Stimulated activated CD8-positive, alpha-beta memory T cell treated with anti-CD3 and anti-CD28 coated beads, Interleukin-15, amount 100 ng/mL, for 24 hours (primary cell): Measurements from ENCODE around the gene KHDRBS2.

Source experiments
- DNase-seq: peaks from one replicate; pipeline ENCODE4 v3.0.0-alpha.2; 2020; ENCODE audit warnings: low read depth

KHDRBS2 gene

GRCh38 chr6:62175195-62175594 lies 110.8 kb downstream of the KHDRBS2 start:
- no peak for DNase-seq

GRCh38 chr6:62174548-62174947 lies 111.5 kb downstream of the KHDRBS2 start:
- no peak for DNase-seq

DNA sequence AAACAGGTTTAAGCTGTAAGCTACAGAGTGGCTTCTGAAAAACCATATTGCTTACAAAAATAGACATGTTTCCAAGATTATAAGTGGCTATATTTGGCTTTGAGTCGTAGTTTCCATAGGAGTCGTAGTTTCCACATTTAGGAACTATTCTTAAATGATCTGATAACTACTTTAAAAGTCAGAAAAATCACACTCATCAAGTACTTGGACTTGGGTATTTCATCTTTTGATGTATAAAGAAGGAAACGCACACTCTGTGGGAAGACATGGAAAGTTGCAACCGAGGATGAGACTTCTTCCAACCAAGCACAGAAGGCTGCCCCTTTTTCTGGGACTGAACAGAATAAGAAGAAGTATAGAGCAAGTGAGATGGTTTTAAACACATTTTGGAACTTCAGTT lies 118.3 kb downstream of the KHDRBS2 start:
- no peak for DNase-seq

DNA sequence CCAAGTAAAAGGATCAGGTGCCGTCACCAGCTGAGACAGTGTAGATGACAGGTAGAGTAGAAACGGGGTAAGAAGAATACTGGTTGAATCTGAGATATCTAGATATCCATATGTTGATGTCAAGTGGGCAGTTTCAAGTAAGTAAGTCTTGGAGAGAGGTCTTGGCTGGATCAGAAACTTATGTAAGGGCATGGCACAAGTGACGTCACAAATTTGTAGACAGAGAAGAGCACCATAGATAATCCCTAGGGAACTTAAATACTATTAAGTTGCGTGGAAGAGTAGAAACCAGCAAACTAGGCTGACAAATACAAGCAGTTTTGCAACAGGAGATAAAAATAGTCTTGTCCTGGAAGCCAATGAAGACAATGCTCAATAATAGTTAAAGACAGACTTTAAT lies 123.2 kb downstream of the KHDRBS2 start:
- DNase-seq: no peak

- no peak for DNase-seq
Observed at GRCh38 chr6:62152796-62153195, 133.2 kb downstream of the KHDRBS2 start.

- DNase-seq: no peak
Observed at GRCh38 chr6:62150048-62150663, 135.9 kb downstream of the KHDRBS2 start.

DNA sequence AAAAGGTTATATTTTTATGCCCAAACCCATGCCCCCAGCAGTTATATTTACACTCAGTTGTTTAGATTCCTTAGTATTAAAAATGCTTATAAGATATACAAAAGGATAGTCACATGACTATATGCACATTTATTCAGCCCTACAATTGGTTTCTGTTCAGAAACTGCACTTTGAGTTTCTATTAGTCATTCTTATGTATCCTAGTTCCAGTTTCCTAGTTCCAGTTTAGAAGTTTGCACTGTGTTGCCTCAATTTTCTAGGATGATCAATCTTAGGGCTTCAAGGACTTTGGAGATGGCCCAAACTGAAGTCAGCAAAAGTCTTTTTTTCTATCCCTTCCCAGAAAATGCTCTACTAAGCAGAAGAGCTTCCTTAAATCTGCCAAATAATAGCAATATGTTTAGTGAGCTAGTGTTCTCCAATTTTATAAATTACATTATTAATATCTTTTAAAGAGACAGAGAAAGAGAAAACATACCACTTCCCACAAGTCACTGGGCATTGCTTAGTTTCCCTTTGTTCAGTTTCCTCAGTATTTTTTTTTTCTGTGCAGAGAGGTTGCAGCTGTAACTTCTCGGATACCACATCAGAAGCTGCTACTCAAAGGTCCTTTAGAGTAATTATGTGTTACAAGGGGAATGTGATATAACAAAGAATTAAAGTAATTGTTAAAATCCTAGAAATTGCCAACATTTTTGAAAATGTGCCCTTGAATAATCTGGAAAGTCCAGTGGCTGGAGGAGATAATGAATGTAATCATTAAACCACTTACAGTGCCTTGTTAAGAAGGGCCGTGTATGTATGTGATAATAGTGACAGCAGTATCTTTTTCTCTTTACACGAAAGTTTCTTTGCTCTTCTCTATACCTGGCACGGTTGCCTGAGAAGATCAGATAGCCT lies 138.8 kb downstream of the KHDRBS2 start:
- DNase-seq: no peak

DNA sequence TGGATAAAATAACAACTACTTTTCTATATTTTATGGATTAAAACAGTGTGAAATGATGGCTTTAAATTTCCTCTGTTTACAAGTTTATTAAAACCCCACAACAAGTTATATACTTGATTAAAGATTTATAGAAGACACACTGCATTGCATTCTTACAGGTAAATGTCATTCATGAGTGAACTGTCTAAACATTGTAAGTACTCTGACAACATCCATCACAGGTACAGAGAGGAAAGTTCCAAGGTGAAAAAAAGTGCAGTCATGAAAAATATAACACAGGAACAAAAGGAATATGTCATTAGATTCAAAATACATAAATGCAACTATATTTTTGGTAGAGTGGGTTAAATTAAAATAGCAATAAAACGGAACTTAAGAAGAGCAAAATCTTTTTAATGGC lies 156.9 kb downstream of the KHDRBS2 start:
- no peak for DNase-seq

DNA sequence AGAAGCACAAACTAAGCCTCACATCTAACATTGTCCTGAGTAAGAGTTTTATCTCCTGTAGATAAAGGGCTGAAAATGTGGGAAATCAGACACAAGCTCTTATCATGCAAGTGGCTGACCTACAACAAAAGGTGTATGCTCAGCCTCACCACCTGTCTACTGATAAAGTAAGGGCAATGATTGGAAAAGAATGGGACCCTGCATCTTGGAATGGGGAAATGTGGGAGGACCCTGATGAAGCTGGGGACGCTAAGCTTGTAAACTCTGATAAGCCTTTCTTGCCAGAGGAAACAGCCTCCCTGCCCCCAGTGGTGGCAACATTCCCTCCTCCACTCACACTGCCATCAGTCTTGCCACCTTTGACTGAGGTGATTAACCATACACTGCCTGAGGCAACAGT lies 166.6 kb downstream of the KHDRBS2 start:
- no peak for DNase-seq

GRCh38 chr6:62103186-62103859 lies 182.7 kb downstream of the KHDRBS2 start:
- no peak for DNase-seq

DNA sequence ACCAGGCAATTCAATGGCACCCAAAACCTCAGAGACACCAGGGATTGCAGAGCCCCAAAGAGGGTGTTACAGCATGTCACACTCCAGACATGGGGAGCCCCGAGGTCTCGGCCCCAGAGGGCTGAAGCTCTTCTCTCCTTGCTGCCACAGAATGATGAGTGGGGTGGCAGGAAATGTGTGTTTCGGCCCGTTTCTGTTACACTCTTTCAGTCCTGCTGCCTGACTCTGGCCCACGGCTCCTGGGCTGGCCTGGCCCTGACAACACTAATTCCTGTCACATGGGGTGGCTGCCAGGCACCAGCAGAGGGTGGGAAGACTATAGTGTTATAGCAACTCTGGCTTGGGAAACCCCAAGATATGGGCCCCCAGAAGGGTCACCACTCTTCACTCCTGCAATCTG lies 183.6 kb downstream of the KHDRBS2 start:
- no peak for DNase-seq

DNA sequence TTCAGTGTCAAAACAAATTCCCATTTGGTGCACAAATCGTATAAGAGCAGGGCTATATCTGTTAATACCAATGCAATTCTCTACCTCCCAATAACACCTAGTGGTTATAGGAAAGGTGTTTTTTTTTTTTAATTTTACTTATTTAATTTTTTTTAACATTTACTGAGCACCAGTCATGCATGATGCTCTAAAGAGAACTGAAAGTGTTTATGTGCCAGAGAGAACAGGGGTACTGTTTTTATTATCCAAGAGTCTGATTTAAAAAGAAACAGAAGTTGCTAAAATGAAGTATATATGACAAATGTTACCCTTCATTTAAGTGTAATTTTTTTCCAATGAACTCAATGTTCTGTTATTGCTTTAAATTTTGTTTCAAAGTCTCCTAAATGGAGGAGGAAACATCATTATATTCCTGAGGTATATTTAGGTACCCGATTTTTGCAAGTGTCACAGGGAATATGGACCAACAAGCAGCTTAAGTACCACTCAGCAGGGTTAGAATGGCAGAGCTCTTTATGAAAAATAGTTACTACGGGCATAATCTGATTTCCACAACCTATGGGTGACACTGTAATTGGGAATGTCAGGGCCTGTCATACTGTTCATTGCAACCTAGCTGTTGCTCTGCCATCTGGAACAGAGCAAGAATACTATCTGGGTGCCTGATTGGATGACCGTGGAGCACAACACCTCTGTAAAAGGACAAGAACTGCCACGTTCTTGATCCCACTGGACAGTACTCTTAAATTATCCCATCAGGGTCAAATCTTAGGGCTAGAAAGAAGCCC lies 195.4 kb downstream of the KHDRBS2 start:
- no peak for DNase-seq

DNA sequence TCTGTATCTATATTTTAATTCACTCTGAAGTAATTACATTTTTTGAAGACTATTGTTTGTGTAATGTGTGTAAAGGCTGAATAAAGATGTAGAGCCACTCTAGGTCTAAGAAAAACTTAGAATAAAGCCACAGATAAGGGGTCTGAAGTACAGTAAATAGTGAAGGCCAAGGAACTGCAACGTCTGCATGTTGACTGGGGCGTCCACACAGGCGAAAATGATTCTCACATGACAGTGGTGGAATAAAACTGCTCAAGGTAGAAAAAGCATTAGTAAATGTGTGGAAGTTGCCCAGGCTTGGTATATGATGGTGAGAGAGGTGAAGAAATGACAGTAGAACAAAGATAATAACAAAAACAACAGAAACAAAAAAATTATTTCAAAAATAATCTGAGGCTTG lies 196.2 kb downstream of the KHDRBS2 start:
- DNase-seq: no peak

DNA sequence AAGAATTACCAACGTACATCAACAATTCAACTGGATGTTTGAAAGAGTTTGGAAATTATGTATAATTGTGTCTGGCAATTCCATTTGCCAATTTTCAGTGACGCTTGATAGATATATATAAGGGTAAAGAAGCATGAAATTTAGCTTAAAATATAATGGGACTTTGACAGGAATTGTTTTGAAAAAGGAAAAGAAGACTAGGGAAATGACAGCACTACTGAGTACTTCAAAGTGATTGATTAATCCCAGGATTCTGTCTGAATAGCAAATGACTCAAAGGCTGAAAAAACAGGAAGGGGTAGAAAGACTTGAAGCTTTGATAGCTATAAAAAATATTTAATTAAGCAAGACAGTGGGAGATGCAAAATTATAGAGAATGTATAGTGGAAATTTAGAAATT lies 200.0 kb downstream of the KHDRBS2 start:
- no peak for DNase-seq

DNA sequence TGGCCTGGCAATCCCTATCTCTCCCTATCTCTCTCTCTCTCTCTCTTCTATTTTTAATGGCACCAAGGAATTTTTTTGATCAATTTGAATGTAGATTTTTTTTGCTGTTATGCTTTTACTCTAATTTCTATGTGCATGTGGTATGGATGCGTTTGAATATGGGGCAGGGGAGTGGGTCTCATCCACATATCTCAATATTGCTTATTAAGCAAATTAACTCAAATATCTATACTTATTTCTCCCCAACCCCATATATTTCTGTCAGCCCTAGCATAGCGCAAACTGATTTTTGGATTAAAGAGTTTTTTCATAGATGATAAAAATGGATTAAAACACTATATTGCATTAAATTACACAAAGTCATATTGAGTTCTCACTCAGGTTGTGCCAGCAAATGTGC lies 210.2 kb downstream of the KHDRBS2 start:
- DNase-seq: no peak

- no peak for DNase-seq
Observed at GRCh38 chr6:62059901-62060300, 226.1 kb downstream of the KHDRBS2 start.

GRCh38 chr6:62057300-62057699 lies 228.7 kb downstream of the KHDRBS2 start:
- DNase-seq: no peak

DNA sequence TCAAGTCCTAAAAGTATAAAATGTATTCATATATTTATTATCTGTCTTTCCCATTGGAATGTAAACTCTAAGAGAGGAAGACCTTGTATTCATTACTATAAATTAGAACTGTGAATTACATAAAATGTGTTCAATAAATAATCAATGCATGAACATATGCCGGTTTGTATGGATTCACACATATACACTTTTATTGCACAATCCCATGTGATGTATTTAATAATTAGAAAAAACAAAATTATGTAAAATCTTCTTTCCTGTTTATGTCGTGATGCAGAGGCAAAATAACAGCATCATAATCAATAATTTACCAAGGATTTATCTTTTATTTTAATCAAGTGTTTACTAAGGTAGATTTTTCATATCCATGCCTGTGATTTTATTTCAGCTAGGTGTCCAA lies 240.5 kb downstream of the KHDRBS2 start:
- DNase-seq: no peak

DNA sequence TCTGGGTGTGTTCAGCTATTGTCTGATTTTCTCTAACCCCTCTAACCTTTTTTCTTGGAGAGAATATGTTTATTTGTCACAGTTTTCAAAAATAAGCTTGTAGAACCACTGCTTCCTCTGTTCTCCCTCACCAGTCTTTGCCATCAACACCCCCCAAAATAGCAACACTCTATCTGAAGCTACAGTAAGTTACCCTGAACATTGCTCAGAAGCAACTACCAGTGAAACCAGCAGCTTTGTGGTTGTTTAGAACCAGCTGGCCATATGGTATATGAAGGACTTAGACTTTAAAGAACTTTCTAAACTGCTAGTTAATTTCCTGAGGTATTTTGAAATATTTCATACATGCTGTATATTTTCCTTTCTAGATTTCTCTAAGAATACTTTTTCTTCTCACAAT lies 242.9 kb downstream of the KHDRBS2 start:
- no peak for DNase-seq

DNA sequence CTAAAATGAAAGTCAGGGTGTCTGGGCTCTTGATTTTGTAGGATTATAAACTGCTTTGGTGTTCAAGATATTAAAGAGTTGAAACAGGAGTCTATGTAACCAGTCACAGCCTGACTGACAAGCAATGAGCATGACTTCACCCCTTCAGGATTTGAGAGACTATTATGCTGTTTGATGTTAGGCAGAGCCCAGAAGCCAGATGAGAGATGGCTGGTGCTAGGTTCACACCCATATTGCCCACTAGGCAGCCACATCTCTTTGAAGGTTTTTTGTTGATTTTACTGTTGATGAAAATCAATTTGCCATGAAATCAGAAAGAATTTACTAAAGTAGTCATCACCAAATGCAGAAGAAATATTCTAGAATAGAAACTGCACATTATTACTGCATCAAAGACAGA lies 243.6 kb downstream of the KHDRBS2 start:
- no peak for DNase-seq

- no peak for DNase-seq
Observed at GRCh38 chr6:62039605-62040004, 246.4 kb downstream of the KHDRBS2 start.

DNA sequence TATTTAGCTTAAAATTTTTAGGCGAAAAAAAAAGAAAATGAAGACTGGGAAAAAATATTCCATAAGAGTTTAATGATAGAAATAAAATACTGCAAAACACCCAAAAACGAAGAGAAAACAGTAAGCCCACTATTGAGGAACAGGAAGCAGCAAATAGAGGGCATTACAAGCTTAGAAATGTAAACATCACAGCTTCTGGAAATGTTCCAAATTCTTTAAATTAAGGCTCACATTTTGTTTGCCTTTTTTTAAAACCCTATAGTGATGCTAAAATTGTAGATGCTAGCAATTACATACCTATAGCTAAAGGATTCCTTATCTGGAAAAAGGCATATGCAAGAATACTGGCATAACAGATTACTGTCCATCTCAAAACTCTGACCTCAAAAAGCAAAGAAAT lies 248.6 kb downstream of the KHDRBS2 start:
- DNase-seq: no peak
